PC-3 (cell line): ENCODE results near the gene BPI. TPM values are rescaled to one million over a fixed set of nuclear protein-coding genes. Genes with fewer than 3 reads are reported as not detected.

ENCODE experiments used
- ATAC-seq: fragments of 200-7000 bp; cut with Tn5 transposase; 2 replicates; pipeline ENCODE4 v1.9.1; 2020; ENCODE audit warnings: mild to moderate bottlenecking, moderate library complexity
- BruUV-seq: library from RNA; stranded (reverse); fragments of 400-500 nt; replicated peaks from 2 replicates; lab custom pipeline; 2021; lab: Mats Ljungman, UMichigan
- CTCF ChIA-PET: fragments of 300-600 bp; sonication (Branson Sonifier 250); formaldehyde crosslinking; loops from one replicate; lab custom pipeline; 2022; ENCODE audit warnings: antibody characterized with exemption; lab: Charles Lee
- POLR2A ChIA-PET: fragments of 300-600 bp; sonication (Branson Sonifier 250); formaldehyde crosslinking; loops from one replicate; lab custom pipeline; 2022; ENCODE audit warnings: antibody characterized with exemption; ENCODE audit not compliant: unreplicated experiment; lab: Charles Lee
- DNase-seq: peaks from one replicate; pipeline ENCODE4 v3.0.0-alpha.2; 2015
- H2AFZ ChIP-seq: fragments of 300-600 bp; sonication (generic); 2 replicates; pipeline ENCODE4 v1.6.0; 2016; ENCODE audit warnings: antibody characterized with exemption, low read length
- H3F3A ChIP-seq: fragments of 300-600 bp; sonication (generic); one replicate; pipeline ENCODE4 v1.6.0; 2017; ENCODE audit warnings: antibody characterized with exemption, low read length, control low read depth, mild to moderate bottlenecking; ENCODE audit not compliant: unreplicated experiment
- H3K27ac ChIP-seq: fragments of 300-600 bp; sonication (generic); 2 replicates; pipeline ENCODE4 v1.5.1; 2016; ENCODE audit warnings: mild to moderate bottlenecking, low read length
- H3K27me3 ChIP-seq: fragments of 300-600 bp; sonication (generic); 2 replicates; pipeline ENCODE4 v1.6.1; 2016; ENCODE audit warnings: low read length, mixed read lengths
- H3K36me3 ChIP-seq: fragments of 300-600 bp; sonication (generic); 2 replicates; pipeline ENCODE4 v1.6.1; 2016; ENCODE audit warnings: low read depth, mixed run types, low read length, mixed read lengths
- H3K4me1 ChIP-seq: fragments of 300-600 bp; sonication (generic); 2 replicates; pipeline ENCODE4 v1.5.1; 2016; ENCODE audit warnings: low read length; ENCODE audit not compliant: insufficient read depth
- H3K4me2 ChIP-seq: fragments of 300-600 bp; sonication (generic); 2 replicates; pipeline ENCODE4 v1.6.0; 2016; ENCODE audit warnings: low read length
- H3K4me3 ChIP-seq: fragments of 300-600 bp; sonication (generic); 2 replicates; pipeline ENCODE4 v1.5.1; 2016; ENCODE audit warnings: mild to moderate bottlenecking, low read length, mixed read lengths
- H3K79me2 ChIP-seq: fragments of 300-600 bp; sonication (generic); 2 replicates; pipeline ENCODE4 v1.6.1; 2017; ENCODE audit warnings: low read length, mixed read lengths
- H3K9ac ChIP-seq: fragments of 300-600 bp; sonication (generic); 2 replicates; pipeline ENCODE4 v1.6.0; 2016; ENCODE audit warnings: mild to moderate bottlenecking, low read length
- H3K9me2 ChIP-seq: fragments of 300-600 bp; sonication (generic); replicated peaks from 2 replicates; pipeline ENCODE4 v1.6.1; 2016; ENCODE audit warnings: mixed run types, low read length, mixed read lengths
- H3K9me3 ChIP-seq: fragments of 300-600 bp; sonication (generic); 2 replicates; pipeline ENCODE4 v1.6.1; 2016; ENCODE audit warnings: low read length, mixed read lengths
- H4K20me1 ChIP-seq: fragments of 300-600 bp; sonication (generic); 2 replicates; pipeline ENCODE4 v1.6.1; 2016; ENCODE audit warnings: low read length, mixed read lengths
- EZH2 ChIP-seq: fragments of 300-600 bp; sonication (generic); IDR thresholded peaks from one replicate; pipeline ENCODE4 v1.6.1; 2017; ENCODE audit warnings: antibody characterized with exemption, mild to moderate bottlenecking, low read length; ENCODE audit not compliant: unreplicated experiment
- EZH2phosphoT487 ChIP-seq: fragments of 300-600 bp; sonication (generic); IDR thresholded peaks from 2 replicates; pipeline ENCODE4 v1.6.1; 2018; ENCODE audit warnings: mild to moderate bottlenecking, antibody characterized with exemption, low read length, borderline replicate concordance
- intact Hi-C: fragments of 100-400 bp; cut with micrococcal nuclease; formaldehyde crosslinking; loops from 2 replicates; pipeline ENCODE4 v1.9.0; 2023
- total RNA-seq: library from RNA; depleted of rRNA; stranded (reverse); fragments of >200 nt; gene quantifications from 2 replicates; pipeline ENCODE4 v1.2.3, GENCODE V29; 2014
- TF ChIP-seq, protein P1 (sequence below): fragments of 300-600 bp; sonication (generic); conservative IDR thresholded peaks from 2 replicates; pipeline ENCODE4 v1.5.1; 2017; ENCODE audit warnings: antibody characterized with exemption, low read depth, mild to moderate bottlenecking, low read length

The BPI gene
- total RNA-seq, 1 experiment from 2014 or later: not detected

DNA sequence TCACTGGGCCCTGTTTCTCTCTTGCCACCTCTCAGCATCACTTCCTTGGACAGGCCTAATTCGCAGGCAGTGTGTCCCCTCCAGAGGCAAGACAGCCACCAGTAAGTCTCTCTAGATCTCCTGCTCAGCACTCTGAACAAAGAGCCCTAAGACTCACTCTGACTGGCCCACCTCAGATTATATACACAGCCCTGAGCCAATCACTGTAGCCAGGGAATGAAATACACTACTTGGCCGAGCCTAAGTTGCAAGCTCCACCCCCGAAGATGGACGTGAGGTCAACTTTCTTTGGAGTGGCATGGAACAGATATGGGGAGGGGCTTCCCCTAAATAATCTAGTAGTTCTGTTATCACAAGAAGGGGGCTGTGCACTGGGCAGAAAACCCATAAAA, 4.1 kb downstream of the BPI start:
- intact Hi-C loops: no loop called here
- H3K9ac ChIP-seq: no peak overlapping the region

DNA sequence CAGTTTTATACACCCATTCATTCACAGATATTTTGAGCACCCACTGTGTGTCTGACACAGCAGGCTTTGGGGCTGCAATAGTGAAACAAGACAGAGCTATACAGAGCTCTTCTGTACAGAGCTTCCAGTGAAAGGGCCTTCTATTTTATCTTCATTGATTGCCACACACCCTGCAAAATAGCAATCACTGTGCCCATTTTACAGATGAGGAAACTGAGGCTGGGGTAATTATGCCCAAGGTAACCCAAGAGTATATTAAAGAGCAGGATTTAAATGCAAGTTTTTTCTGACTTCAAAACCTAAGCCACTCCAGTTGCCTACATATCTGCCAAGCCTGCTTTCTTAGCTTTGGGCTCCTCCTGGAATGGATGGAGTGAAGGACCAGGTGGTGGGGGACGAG, 4.5 kb downstream of the BPI start:
- DNase-seq (no peak), ATAC-seq (no peak)
- no peaks in the 10 kb centered on the region for H3K79me2 ChIP-seq
- H3K27me3 ChIP-seq: no peaks in the 10 kb centered on the region
- H3K9ac ChIP-seq: no peak overlapping the region
- H2AFZ ChIP-seq: no peak overlapping the region
- TF ChIP-seq EZH2phosphoT487: no peak
- TF ChIP-seq, protein P1, sequence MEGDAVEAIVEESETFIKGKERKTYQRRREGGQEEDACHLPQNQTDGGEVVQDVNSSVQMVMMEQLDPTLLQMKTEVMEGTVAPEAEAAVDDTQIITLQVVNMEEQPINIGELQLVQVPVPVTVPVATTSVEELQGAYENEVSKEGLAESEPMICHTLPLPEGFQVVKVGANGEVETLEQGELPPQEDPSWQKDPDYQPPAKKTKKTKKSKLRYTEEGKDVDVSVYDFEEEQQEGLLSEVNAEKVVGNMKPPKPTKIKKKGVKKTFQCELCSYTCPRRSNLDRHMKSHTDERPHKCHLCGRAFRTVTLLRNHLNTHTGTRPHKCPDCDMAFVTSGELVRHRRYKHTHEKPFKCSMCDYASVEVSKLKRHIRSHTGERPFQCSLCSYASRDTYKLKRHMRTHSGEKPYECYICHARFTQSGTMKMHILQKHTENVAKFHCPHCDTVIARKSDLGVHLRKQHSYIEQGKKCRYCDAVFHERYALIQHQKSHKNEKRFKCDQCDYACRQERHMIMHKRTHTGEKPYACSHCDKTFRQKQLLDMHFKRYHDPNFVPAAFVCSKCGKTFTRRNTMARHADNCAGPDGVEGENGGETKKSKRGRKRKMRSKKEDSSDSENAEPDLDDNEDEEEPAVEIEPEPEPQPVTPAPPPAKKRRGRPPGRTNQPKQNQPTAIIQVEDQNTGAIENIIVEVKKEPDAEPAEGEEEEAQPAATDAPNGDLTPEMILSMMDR: no peak
- no peak for TF ChIP-seq EZH2
- no peak overlapping the region for H3K4me3 ChIP-seq
- no peaks in the 10 kb centered on the region for H3K9me3 ChIP-seq
- no peak overlapping the region for H3K4me2 ChIP-seq
- no peaks in the 10 kb centered on the region for H3K4me1 ChIP-seq
- H3K9me2 ChIP-seq: 0 out of 2 replicates have a peak, but pooled peaks cover under 1% of the 10 kb centered on the region
- no peaks in the 10 kb centered on the region for H3K36me3 ChIP-seq
- CTCF ChIA-PET: no interaction called here
- no peaks in the 10 kb centered on the region for H3F3A ChIP-seq
- H4K20me1 ChIP-seq: no peaks in the 10 kb centered on the region
- H3K27ac ChIP-seq: no peak overlapping the region
- POLR2A ChIA-PET: no interaction called here
- no TSS peak for BruUV-seq
- intact Hi-C loops: no loop called here

More for the DNA sequence above, 4.1 kb downstream of the BPI start:
- no peaks in the 10 kb centered on the region for H4K20me1 ChIP-seq
- H3K27me3 ChIP-seq: no peaks in the 10 kb centered on the region
- no peaks in the 10 kb centered on the region for H3K36me3 ChIP-seq
- H3K9me2 ChIP-seq: no peaks in the 10 kb centered on the region
- ChIA-PET CTCF (no interaction called here), POLR2A (no interaction called here)
- H3K4me1 ChIP-seq: no peaks in the 10 kb centered on the region
- DNase-seq: no peak
- H3K4me2 ChIP-seq: no peak overlapping the region
- no peak overlapping the region for H3K4me3 ChIP-seq
- H3K27ac ChIP-seq: no peak overlapping the region
- no peak overlapping the region for H2AFZ ChIP-seq
- H3K9me3 ChIP-seq: no peaks in the 10 kb centered on the region
- no TSS peak for BruUV-seq
- ATAC-seq: no peak
- TF ChIP-seq EZH2phosphoT487: no peak
- TF ChIP-seq, protein P1: no peak
- TF ChIP-seq EZH2: no peak
- H3K79me2 ChIP-seq: no peaks in the 10 kb centered on the region
- H3F3A ChIP-seq: no peaks in the 10 kb centered on the region

DNA sequence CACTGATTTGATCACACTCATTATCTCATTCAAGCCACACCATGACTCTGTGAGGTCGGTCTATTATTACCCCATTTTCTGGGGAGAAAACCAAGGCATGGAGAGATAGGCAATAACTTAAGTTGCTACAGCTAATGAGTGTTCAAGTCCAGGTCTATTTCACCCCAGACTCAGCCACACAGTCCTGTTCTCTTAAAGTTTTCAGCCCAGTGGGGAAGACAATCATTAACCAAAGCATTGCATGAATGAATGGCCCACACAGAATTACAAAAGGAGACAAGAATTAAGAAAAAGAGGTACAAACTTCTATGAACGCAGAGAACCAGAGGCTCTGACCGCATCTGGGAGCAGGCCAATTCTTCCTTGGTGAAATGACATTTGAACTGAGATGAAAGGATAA, 7.1 kb downstream of the BPI start:
- Histone ChIP-seq H2AFZ (no peak overlapping the region), H3K36me3 (no peaks in the 10 kb centered on the region), H3F3A (no peaks in the 10 kb centered on the region), H3K79me2 (no peaks in the 10 kb centered on the region), H3K4me1 (no peaks in the 10 kb centered on the region), H3K4me2 (no peak overlapping the region), H3K9ac (no peak overlapping the region), H3K27me3 (no peaks in the 10 kb centered on the region), H3K27ac (no peak overlapping the region), H4K20me1 (no peaks in the 10 kb centered on the region), H3K9me3 (no peaks in the 10 kb centered on the region; the same call in 1 of the 2 replicates), H3K4me3 (no peak overlapping the region), H3K9me2 (0 out of 2 replicates have a peak, but pooled peaks cover 3% of the 10 kb centered on the region)
- no peak for ATAC-seq
- DNase-seq: no peak
- intact Hi-C loops: no loop called here
- ChIA-PET CTCF (no interaction called here), POLR2A (no interaction called here)
- TF ChIP-seq EZH2phosphoT487 (no peak), EZH2 (no peak)
- TF ChIP-seq, protein P1: no peak
- BruUV-seq: no TSS peak
